Kidney capillary endothelial cell (primary cell): ENCODE results near the gene CNTF.

Experiments
- DNase-seq: peaks from one replicate; pipeline ENCODE4 v3.0.0-alpha.2; 2018; ENCODE audit warnings: low spot score

CNTF gene

GRCh38 chr11:58606930-58607714 lies 15.3 kb upstream of the CNTF start:
- DNase-seq = no peak

GRCh38 chr11:58608331-58608730 lies 14.1 kb upstream of the CNTF start:
- DNase-seq = no peak

- DNase-seq = no peak
Observed at GRCh38 chr11:58609723-58610122, 12.7 kb upstream of the CNTF start.

GRCh38 chr11:58613228-58613627 lies 9.2 kb upstream of the CNTF start:
- no peak for DNase-seq

- no peak for DNase-seq
Observed at GRCh38 chr11:58615559-58615958, 6.9 kb upstream of the CNTF start.

- DNase-seq = no peak
Observed at GRCh38 chr11:58616594-58616993, 5.9 kb upstream of the CNTF start.

- no peak for DNase-seq
Observed at GRCh38 chr11:58617976-58618557, 4.4 kb upstream of the CNTF start.

- no peak for DNase-seq
Observed at GRCh38 chr11:58621586-58622262, 741 bp upstream of the CNTF start.

- no peak for DNase-seq
Observed at GRCh38 chr11:58625086-58625485, 2.6 kb downstream of the CNTF start.

- no peak for DNase-seq
Observed at GRCh38 chr11:58625826-58626460, 3.5 kb downstream of the CNTF start.

GRCh38 chr11:58626934-58627483 lies 4.5 kb downstream of the CNTF start:
- no peak for DNase-seq

- no peak for DNase-seq
Observed at GRCh38 chr11:58628446-58628845, 6.0 kb downstream of the CNTF start.

GRCh38 chr11:58629857-58630256 lies 7.4 kb downstream of the CNTF start:
- DNase-seq = peak; percentile 7

- no peak for DNase-seq
Observed at GRCh38 chr11:58631378-58631777, 8.9 kb downstream of the CNTF start.

- no peak for DNase-seq
Observed at GRCh38 chr11:58632510-58632909, 10.0 kb downstream of the CNTF start.

- DNase-seq = no peak
Observed at GRCh38 chr11:58636587-58636986, 14.1 kb downstream of the CNTF start.

GRCh38 chr11:58637371-58637770 lies 14.9 kb downstream of the CNTF start:
- no peak for DNase-seq

GRCh38 chr11:58639103-58639502 lies 16.6 kb downstream of the CNTF start:
- no peak for DNase-seq

- DNase-seq = no peak
Observed at GRCh38 chr11:58639669-58640068, 17.2 kb downstream of the CNTF start.

GRCh38 chr11:58640386-58641023 lies 18.0 kb downstream of the CNTF start:
- DNase-seq = no peak

GRCh38 chr11:58641341-58641740 lies 18.9 kb downstream of the CNTF start:
- DNase-seq = no peak
